Transverse colon (tissue), 4 donors: Measurements from ENCODE around the gene TRPM2. TPM values are rescaled to one million over a fixed set of nuclear protein-coding genes. Genes with fewer than 3 reads are reported as not detected.

Experiments
- DNase-seq: peaks from one replicate; pipeline ENCODE4 v3.0.0-alpha.2; 2019
- H3K27ac ChIP-seq, 4 donors: fragments of 200-600 bp; sonication (generic); 2 replicates each; pipeline ENCODE4 v1.5.1; 2016 to 2018; ENCODE audit warnings: inconsistent platforms in 4 of 4
- H3K27me3 ChIP-seq: fragments of 200-600 bp; sonication (generic); 2 replicates; pipeline ENCODE4 v1.5.1; 2017; ENCODE audit warnings: inconsistent platforms
- H3K36me3 ChIP-seq, 4 donors: fragments of 200-600 bp; sonication (generic); 2 replicates each; pipeline ENCODE4 v1.5.1; 2017 to 2019; ENCODE audit warnings: inconsistent platforms in 4 of 4
- H3K4me1 ChIP-seq, 4 donors: fragments of 200-600 bp; sonication (generic); 2 replicates each; pipeline ENCODE4 v1.5.1; 2017 to 2020; ENCODE audit warnings: inconsistent platforms in 4 of 4
- H3K4me3 ChIP-seq, 4 donors: fragments of 200-600 bp; sonication (generic); 1 replicate in 1 of 4; 2 replicates in 3 of 4; pipeline versions ENCODE4 v1.5.1 to v1.6.1; 2017 to 2019; ENCODE audit warnings: inconsistent platforms in 4 of 4
- H3K9me3 ChIP-seq, 2 donors: fragments of 200-600 bp; sonication (generic); 2 replicates each; pipeline ENCODE4 v1.5.1; 2017 to 2019; ENCODE audit warnings: inconsistent platforms in 2 of 2
- CTCF ChIP-seq, 5 experiments: fragments of 200-600 bp in 3 of 5; fragments of 450-650 bp in 2 of 5; sonication (generic) in 3 of 5; IDR thresholded peaks; 1 replicate in 2 of 5; 2 replicates in 3 of 5; pipeline ENCODE4 v1.5.1; 2016 to 2017; ENCODE audit warnings: antibody characterized with exemption in 5 of 5, inconsistent platforms in 3 of 5, mild to moderate bottlenecking in 2 of 5, moderate library complexity in 1 of 5
- EP300 ChIP-seq: sonication (generic); formaldehyde crosslinking; IDR thresholded peaks from one replicate; pipeline ENCODE4 v1.6.1; 2017; ENCODE audit warnings: antibody characterized with exemption, low read depth
- POLR2A ChIP-seq: fragments of 450-650 bp; IDR thresholded peaks from one replicate; pipeline ENCODE4 v1.6.1; 2016; ENCODE audit warnings: antibody characterized with exemption, mild to moderate bottlenecking, moderate library complexity
- POLR2AphosphoS5 ChIP-seq, 3 donors: sonication (generic); formaldehyde crosslinking; IDR thresholded peaks; one replicate each; pipeline ENCODE4 v1.6.1; 2016; ENCODE audit warnings: antibody characterized with exemption in 3 of 3
- WGBS, 2 donors: methylation state at CpG; one replicate each; pipeline ENCODE4 v1.1.5; 2018; ENCODE audit warnings: low coverage in 1 of 2; 5-methylcytosine and 5-hydroxymethylcytosine counted together
- in situ Hi-C, 4 donors: fragments of 200-750 bp; cut with MboI; loops; one replicate each; pipeline versions ENCODE4 v1.15.0 to v1.15.1; 2017; ENCODE audit warnings: low sequenced_read_pairs in 3 of 4, low pct_ligation_motif_present in 1 of 4, low pct_unique_long_range_greater_than_20kb in 1 of 4
- intact Hi-C: fragments of 100-400 bp; cut with DNase I; formaldehyde crosslinking; loops from one replicate; pipeline ENCODE4 v1.15.1; 2023; ENCODE audit warnings: low total_unique reads
- total RNA-seq, 4 donors: library from RNA; depleted of rRNA; stranded (reverse); fragments of >200 nt; gene quantifications; one replicate each; pipeline ENCODE4 v1.1.0, GENCODE V29; 2016

TRPM2 gene
- total RNA-seq, 4 donors from 2014 or later = 2.3 to 2.9 (median 2.6) TPM; not detected in 1

GRCh38 chr21:44408226-44408625 is 54.8 kb downstream of the TRPM2 start:
- H3K4me1 ChIP-seq = no peaks in the 10 kb centered on the region
- WGBS, 2 donors = 87 to 88% methylated on average over 11 to 15 of the region's 15 CpGs
- no peak for DNase-seq
- H3K27me3 ChIP-seq = no peaks in the 10 kb centered on the region
- no peak overlapping the region for H3K27ac ChIP-seq
- no peak overlapping the region for H3K4me3 ChIP-seq
- intact Hi-C loops (no loop called here), in situ Hi-C loops (no loop called here)
- no peak for TF ChIP-seq CTCF (IDR thresholded peaks at IDR 0.05)
- no peak for TF ChIP-seq POLR2A
- no peak for TF ChIP-seq POLR2AphosphoS5 (IDR thresholded peaks at IDR 0.05)
- no peak for TF ChIP-seq EP300
- H3K9me3 ChIP-seq = no peaks in the 10 kb centered on the region
- no peaks in the 10 kb centered on the region for H3K36me3 ChIP-seq

GRCh38 chr21:44413566-44414290 is 60.3 kb downstream of the TRPM2 start:
- H3K4me1 ChIP-seq = no peaks in the 10 kb centered on the region
- in situ Hi-C loops (no loop called here), intact Hi-C loops (no loop called here)
- no peaks in the 10 kb centered on the region for H3K9me3 ChIP-seq
- no peaks in the 10 kb centered on the region for H3K36me3 ChIP-seq
- 91% methylated on average over 27 of the region's 27 CpGs; no CpG with 5 or more reads in 1 of the 2 donors for WGBS, 2 donors
- no peak overlapping the region for H3K4me3 ChIP-seq
- DNase-seq = no peak
- H3K27ac ChIP-seq = no peak overlapping the region
- peaks cover 17% of the 10 kb centered on the region for H3K27me3 ChIP-seq
- TF ChIP-seq POLR2A (no peak), POLR2AphosphoS5 (IDR thresholded peaks at IDR 0.05) (no peak), CTCF (IDR thresholded peaks at IDR 0.05) (no peak), EP300 (no peak)

GRCh38 chr21:44414291-44415072 is 61.1 kb downstream of the TRPM2 start:
- intact Hi-C loops = no loop called here
- 76 to 90% methylated on average over 8 to 30 of the region's 30 CpGs for WGBS, 2 donors
- no peaks in the 10 kb centered on the region for H3K9me3 ChIP-seq
- no peak for DNase-seq
- no peak overlapping the region for H3K27ac ChIP-seq
- TF ChIP-seq EP300 = no peak
- TF ChIP-seq POLR2A = no peak
- no peak for TF ChIP-seq CTCF (IDR thresholded peaks at IDR 0.05)
- no peak for TF ChIP-seq POLR2AphosphoS5 (IDR thresholded peaks at IDR 0.05)
- H3K36me3 ChIP-seq = no peaks in the 10 kb centered on the region
- no peaks in the 10 kb centered on the region for H3K4me1 ChIP-seq
- H3K4me3 ChIP-seq = no peak overlapping the region
- in situ Hi-C loops = no loop called here
- H3K27me3 ChIP-seq = peaks cover 17% of the 10 kb centered on the region

- 56 to 73% methylated on average over 4 to 24 of the region's 24 CpGs for WGBS, 2 donors
These were observed 61.9 kb downstream of the TRPM2 start for GRCh38 chr21:44415073-44416025.

More at GRCh38 chr21:44415073-44416025, 61.9 kb downstream of the TRPM2 start:
- in situ Hi-C loops = no loop called here
- TF ChIP-seq POLR2AphosphoS5 (IDR thresholded peaks at IDR 0.05) (no peak), POLR2A (no peak), CTCF (IDR thresholded peaks at IDR 0.05) (no peak), EP300 (no peak)
- intact Hi-C loops = no loop called here
- no peak overlapping the region for H3K4me3 ChIP-seq
- H3K27ac ChIP-seq = no peak overlapping the region
- H3K27me3 ChIP-seq = peaks cover 17% of the 10 kb centered on the region
- DNase-seq = no peak
- H3K9me3 ChIP-seq = no peaks in the 10 kb centered on the region
- no peaks in the 10 kb centered on the region for H3K4me1 ChIP-seq
- H3K36me3 ChIP-seq = no peaks in the 10 kb centered on the region
